Spleen (tissue), 11 donors: ENCODE results near the gene ADCK2. TPM values are rescaled to one million over a fixed set of nuclear protein-coding genes. Genes with fewer than 3 reads are reported as not detected.
"Not testable (repeated sequence)": the region's sequence is repeated elsewhere in the genome, so short reads cannot be mapped to it uniquely, and the experiment has no call there.

Experiments used
- DNase-seq: peaks from one replicate; pipeline ENCODE4 v3.0.0-alpha.2; 2020
- H3K27ac ChIP-seq, 8 donors: fragments of 200-600 bp; sonication (generic) in 7 of 8; 1 replicate in 4 of 8; 2 replicates in 4 of 8; pipeline versions ENCODE4 v1.5.0 to v1.8.0; 2016 to 2021; ENCODE audit warnings: inconsistent platforms in 4 of 8, mild to moderate bottlenecking in 4 of 8, moderate library complexity in 1 of 8
- H3K27me3 ChIP-seq, 7 donors: fragments of 200-600 bp; sonication (generic) in 6 of 7; replicated peaks in 1 of 7; 1 replicate in 4 of 7; 2 replicates in 3 of 7; pipeline versions ENCODE4 v1.5.0 to v1.8.0; 2016 to 2021; ENCODE audit warnings: inconsistent platforms in 3 of 7, mild to moderate bottlenecking in 1 of 7
- H3K36me3 ChIP-seq, 6 donors: fragments of 200-600 bp; sonication (generic) in 5 of 6; 1 replicate in 4 of 6; 2 replicates in 2 of 6; pipeline versions ENCODE4 v1.5.0 to v1.8.0; 2016 to 2021; ENCODE audit warnings: inconsistent platforms in 2 of 6
- H3K4me1 ChIP-seq, 6 donors: fragments of 200-600 bp; sonication (generic) in 5 of 6; 1 replicate in 3 of 6; 2 replicates in 3 of 6; pipeline versions ENCODE4 v1.5.0 to v1.8.0; 2016 to 2021; ENCODE audit warnings: inconsistent platforms in 3 of 6
- H3K4me3 ChIP-seq, 8 donors: fragments of 200-600 bp; sonication (generic) in 7 of 8; 1 replicate in 4 of 8; 2 replicates in 4 of 8; pipeline versions ENCODE4 v1.5.0 to v1.8.0; 2016 to 2021; ENCODE audit warnings: inconsistent platforms in 4 of 8, mild to moderate bottlenecking in 4 of 8, moderate library complexity in 2 of 8
- H3K9me3 ChIP-seq, 8 donors: fragments of 200-600 bp; sonication (generic) in 7 of 8; 1 replicate in 4 of 8; 2 replicates in 4 of 8; pipeline versions ENCODE4 v1.5.0 to v1.8.0; 2016 to 2021; ENCODE audit warnings: inconsistent platforms in 4 of 8
- CTCF ChIP-seq, 11 experiments: fragments of 200-600 bp in 7 of 11; fragments of 450-650 bp in 4 of 11; sonication (generic) in 4 of 11; IDR thresholded peaks in 8 of 11; conservative IDR thresholded peaks in 3 of 11; 1 replicate in 7 of 11; 2 replicates in 4 of 11; pipeline versions ENCODE4 v1.4.0 to v1.8.0; 2016 to 2021; ENCODE audit warnings: antibody characterized with exemption in 11 of 11, inconsistent platforms in 4 of 11, mild to moderate bottlenecking in 1 of 11
- POLR2A ChIP-seq, 3 donors: fragments of 450-650 bp; IDR thresholded peaks; one replicate each; pipeline ENCODE4 v1.5.1; 2017; ENCODE audit warnings: antibody characterized with exemption in 3 of 3, mild to moderate bottlenecking in 1 of 3
- POLR2AphosphoS5 ChIP-seq, 3 donors: sonication (generic); formaldehyde crosslinking; IDR thresholded peaks; one replicate each; pipeline ENCODE4 v1.5.1; 2017; ENCODE audit warnings: antibody characterized with exemption in 3 of 3
- WGBS, 5 donors: extraction: QIAGEN DNeasy Blood & Tissue Kit in 3 of 5; methylation state at CpG; one replicate each; pipeline versions ENCODE4 v1.1.5 to v1.1.7; 2013 to 2018; 5-methylcytosine and 5-hydroxymethylcytosine counted together
- intact Hi-C: fragments of 100-400 bp; cut with DNase I; formaldehyde crosslinking; loops from one replicate; pipeline ENCODE4 v1.15.0; 2023; ENCODE audit warnings: low total_unique reads
- polyA plus RNA-seq, 3 donors: library from polyadenylated mRNA; stranded (reverse); fragments of 200-250 nt; gene quantifications; one replicate each; pipeline ENCODE4 v1.2.1, GENCODE V29; 2013
- total RNA-seq, 7 donors: library from RNA; depleted of rRNA in 3 of 7; stranded (reverse); fragments of >200 nt in 3 of 7; fragmentation: NEBNext Ultra II Directional in 4 of 7; extraction: Animal tissue kit (Norgen Biotek cat#: 25700) in 4 of 7; gene quantifications; one replicate each; pipeline versions ENCODE4 v1.1.0 to v1.2.1, GENCODE V29; 2016 to 2021
- donor health status: healthy with polysubstance abuse.
- donor health status: DM: no; HTN: no; CAD: no; lungs with moderate emphysema.
- donor health status: DM: no; HTN: no; CAD: no.
- donor health status: Bipolar disorder and iron deficiency.
- donor health status: healthy.
- donor health status: DM: no; HTN: no; CAD: no.
- donor health status: DM: yes; HTN: yes; CAD: no.

Gene ADCK2
- total and polyA plus RNA-seq, 10 donors = 10.6 to 25.2 (median 18.5) TPM

GRCh38 chr7:140643416-140643815, 29.3 kb upstream of the ADCK2 start:
- WGBS, 5 donors = 78 to 89% (median 86%) methylated on average over 5 of the region's 5 CpGs
- intact Hi-C loops = no loop called here
- Histone ChIP-seq H3K27me3 (peaks cover 0 to 56% (median 18%) of the 10 kb centered on the region in 7 donors), H3K36me3 (no peaks in the 10 kb centered on the region), H3K4me3 (no peak overlapping the region), H3K4me1 (peaks cover 7 to 62% (median 35%) of the 10 kb centered on the region in 6 donors), H3K9me3 (no peaks in the 10 kb centered on the region), H3K27ac (peak overlapping the region in 5 of 8 donors; percentile 22 to 55 (median 35))
- TF ChIP-seq POLR2A (IDR thresholded peaks at IDR 0.05) = no peak
- no peak for TF ChIP-seq POLR2AphosphoS5 (IDR thresholded peaks at IDR 0.05)
- no peak for TF ChIP-seq CTCF (IDR thresholded peaks at IDR 0.05 in 8 of 11, conservative IDR thresholded peaks at IDR 0.05 in 3 of 11)
- DNase-seq = peak; percentile 56

DNA sequence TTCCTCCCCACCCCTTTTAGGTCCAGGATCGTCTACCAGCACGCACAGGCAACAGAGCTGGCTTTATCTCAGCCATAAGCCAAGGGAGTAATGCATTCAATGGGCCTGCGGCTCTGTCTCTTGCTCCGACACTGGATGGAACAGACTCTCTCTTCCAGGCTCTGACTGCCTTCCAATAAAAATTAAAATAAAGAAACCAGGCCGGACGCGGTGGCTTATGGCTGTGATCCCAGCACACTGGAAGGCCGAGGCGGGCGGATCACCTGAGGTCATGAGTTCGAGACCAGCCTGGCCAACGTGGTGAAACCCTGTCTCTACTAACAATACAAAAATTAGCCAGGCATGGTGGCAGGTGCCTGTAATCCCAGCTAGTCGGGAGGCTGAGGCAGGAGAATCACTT, 28.0 kb upstream of the ADCK2 start:
- H3K27ac ChIP-seq, H3K4me3 ChIP-seq, intact Hi-C loops, H3K9me3 ChIP-seq, H3K36me3 ChIP-seq: not testable (repeated sequence)
- DNase-seq = peak; percentile 16
- Histone ChIP-seq H3K4me1 (peaks cover 1 to 48% (median 29%) of the 10 kb centered on the region in 6 donors), H3K27me3 (peaks cover 0 to 42% (median 13%) of the 10 kb centered on the region in 7 donors)
- 84 to 93% (median 87%) methylated on average over 13 of the region's 13 CpGs for WGBS, 5 donors

GRCh38 chr7:140645166-140645900, 27.4 kb upstream of the ADCK2 start:
- peaks cover 0 to 42% (median 24%) of the 10 kb centered on the region in 6 donors for H3K4me1 ChIP-seq
- TF ChIP-seq POLR2AphosphoS5 (IDR thresholded peaks at IDR 0.05) = no peak
- peak in 3 of 11 experiments; percentile 19 to 30 (median 26) for TF ChIP-seq CTCF (IDR thresholded peaks at IDR 0.05 in 8 of 11, conservative IDR thresholded peaks at IDR 0.05 in 3 of 11)
- TF ChIP-seq POLR2A (IDR thresholded peaks at IDR 0.05) = no peak
- H3K36me3 ChIP-seq = no peaks in the 10 kb centered on the region
- WGBS, 5 donors = 59 to 68% (median 62%) methylated on average over 7 to 8 of the region's 8 CpGs
- peaks cover 0 to 36% (median 8%) of the 10 kb centered on the region in 7 donors for H3K27me3 ChIP-seq
- intact Hi-C loops = no loop called here
- DNase-seq = peak; percentile 34
- H3K27ac ChIP-seq = no peak overlapping the region
- H3K4me3 ChIP-seq = no peak overlapping the region
- H3K9me3 ChIP-seq = no peaks in the 10 kb centered on the region

DNA sequence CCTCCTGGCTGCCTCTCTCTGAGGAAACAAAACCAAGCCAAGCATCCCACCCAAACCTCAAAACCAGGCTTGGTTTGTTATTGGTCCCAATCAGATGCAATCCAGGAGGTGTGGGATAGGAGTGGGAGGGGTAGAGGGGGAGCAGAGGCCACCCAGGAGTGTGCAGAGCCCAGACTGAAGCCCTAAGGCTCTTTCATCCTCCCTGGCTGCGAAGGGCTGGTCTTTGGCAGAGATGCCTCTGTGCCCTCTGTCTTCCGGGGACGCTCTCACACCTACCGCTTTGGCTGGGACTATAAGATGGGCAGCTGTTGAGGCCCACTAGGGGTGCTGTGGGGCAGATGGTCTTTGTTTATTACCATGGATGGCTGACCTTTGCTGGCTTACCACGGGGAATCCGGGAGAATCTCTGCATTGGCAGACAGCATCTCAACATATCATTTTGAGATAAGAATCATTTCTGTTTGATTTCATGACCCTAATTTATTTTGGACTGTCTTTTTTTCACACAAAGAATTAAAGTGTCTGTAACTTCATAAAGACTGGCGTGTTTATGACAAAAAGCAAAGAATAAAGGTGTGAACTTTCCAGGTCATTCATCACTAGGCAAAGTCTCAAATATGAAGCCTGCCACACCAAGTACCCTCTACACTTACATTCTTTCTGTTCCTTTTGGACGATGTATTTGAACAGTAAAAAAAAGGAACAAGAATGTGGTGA, 25.7 kb upstream of the ADCK2 start:
- Histone ChIP-seq H3K36me3 (no peaks in the 10 kb centered on the region), H3K27me3 (peaks cover 0 to 19% (median 0%) of the 10 kb centered on the region in 7 donors), H3K4me1 (peaks cover 0 to 27% (median 9%) of the 10 kb centered on the region in 6 donors), H3K9me3 (no peaks in the 10 kb centered on the region), H3K4me3 (no peak overlapping the region), H3K27ac (no peak overlapping the region)
- TF ChIP-seq POLR2A (IDR thresholded peaks at IDR 0.05) (no peak), CTCF (IDR thresholded peaks at IDR 0.05 in 8 of 11, conservative IDR thresholded peaks at IDR 0.05 in 3 of 11) (peak in 10 of 11 experiments; percentile 9 to 71 (median 56))
- WGBS, 5 donors = 22 to 29% (median 26%) methylated on average over 8 of the region's 8 CpGs
- DNase-seq = peak; percentile 81
- intact Hi-C loops = no loop called here
